GM10248 (cell line): ENCODE results near the gene PRAMEF13.
"Not testable (repeated sequence)": the region's sequence is repeated elsewhere in the genome, so short reads cannot be mapped to it uniquely, and the experiment has no call there.

Source experiments
- CTCF ChIA-PET: fragments of 300-600 bp; sonication (Branson Sonifier 250); formaldehyde crosslinking; extraction: SDS; loops from one replicate; lab custom pipeline; 2021; ENCODE audit warnings: antibody characterized with exemption; lab: Yijun Ruan, JAX
- POLR2A ChIA-PET: fragments of 350-650 bp; sonication (Branson Sonifier 250); formaldehyde crosslinking; extraction: SDS; loops from one replicate; lab custom pipeline; 2020; ENCODE audit warnings: antibody characterized with exemption; lab: Yijun Ruan, JAX
- DNase-seq: peaks from one replicate; pipeline ENCODE4 v3.0.0; 2012; ENCODE audit errors: extremely low spot score
- CTCF ChIP-seq: IDR thresholded peaks from 2 replicates; pipeline ENCODE4 v1.5.1; 2012; ENCODE audit warnings: mild to moderate bottlenecking, low read depth; ENCODE audit errors: extremely low read depth, missing control alignments, control extremely low read depth

Gene PRAMEF13

GRCh38 chr1:13201309-13201708, at the start of gene PRAMEF13:
PRAMEF13 (minus strand) TSS chr1:13201409; CDS start chr1:13199589, 1,820 bp downstream.
- DNase-seq, CTCF ChIA-PET, POLR2A ChIA-PET: not testable (repeated sequence)

GRCh38 chr1:13247122-13247521, 45.9 kb upstream of the PRAMEF13 start:
- CTCF ChIA-PET, DNase-seq, POLR2A ChIA-PET: not testable (repeated sequence)

- DNase-seq, CTCF ChIA-PET, POLR2A ChIA-PET: not testable (repeated sequence)
These were observed 45.3 kb upstream of the PRAMEF13 start for GRCh38 chr1:13246554-13246871.

GRCh38 chr1:13245841-13246553, 44.8 kb upstream of the PRAMEF13 start:
- CTCF ChIA-PET, DNase-seq, POLR2A ChIA-PET: not testable (repeated sequence)

- POLR2A ChIA-PET, CTCF ChIA-PET: not testable (repeated sequence)
These were observed 42.5 kb upstream of the PRAMEF13 start for GRCh38 chr1:13243536-13244263.

GRCh38 chr1:13239633-13240032, 38.4 kb upstream of the PRAMEF13 start:
- DNase-seq, CTCF ChIA-PET, POLR2A ChIA-PET: not testable (repeated sequence)

More at GRCh38 chr1:13243536-13244263, 42.5 kb upstream of the PRAMEF13 start:
- not testable (repeated sequence) for DNase-seq

- POLR2A ChIA-PET, DNase-seq, CTCF ChIA-PET: not testable (repeated sequence)
These were observed 36.4 kb upstream of the PRAMEF13 start for GRCh38 chr1:13237572-13237971.

- DNase-seq, POLR2A ChIA-PET, CTCF ChIA-PET: not testable (repeated sequence)
These were observed 32.8 kb upstream of the PRAMEF13 start for GRCh38 chr1:13234057-13234456.

GRCh38 chr1:13232056-13232455, 30.8 kb upstream of the PRAMEF13 start:
- DNase-seq, CTCF ChIA-PET, POLR2A ChIA-PET: not testable (repeated sequence)

GRCh38 chr1:13231061-13231750, 30.0 kb upstream of the PRAMEF13 start:
- DNase-seq, CTCF ChIA-PET, POLR2A ChIA-PET: not testable (repeated sequence)

GRCh38 chr1:13230601-13231000, 29.4 kb upstream of the PRAMEF13 start:
- POLR2A ChIA-PET, DNase-seq, CTCF ChIA-PET: not testable (repeated sequence)

- CTCF ChIA-PET, POLR2A ChIA-PET, DNase-seq: not testable (repeated sequence)
These were observed 28.9 kb upstream of the PRAMEF13 start for GRCh38 chr1:13230096-13230495.

- ChIA-PET CTCF (no interaction called here), POLR2A (no interaction called here)
- peak; percentile 38 for DNase-seq
- TF ChIP-seq CTCF = peak; percentile 58
These were observed 27.2 kb upstream of the PRAMEF13 start for GRCh38 chr1:13228343-13228781.

- CTCF ChIA-PET, DNase-seq, POLR2A ChIA-PET: not testable (repeated sequence)
These were observed 26.3 kb upstream of the PRAMEF13 start for GRCh38 chr1:13227271-13228055.

GRCh38 chr1:13225675-13226204, 24.5 kb upstream of the PRAMEF13 start, which contains the start of gene PRAMEF18:
PRAMEF18 (minus strand) TSS chr1:13226154; CDS start chr1:13226106, 48 bp downstream.
- CTCF ChIA-PET, DNase-seq, POLR2A ChIA-PET: not testable (repeated sequence)
